Heart right ventricle (tissue), 16 donors: ENCODE data around the gene GFAP. TPM values are rescaled to one million over a fixed set of nuclear protein-coding genes. Genes with fewer than 3 reads are reported as not detected.

Experiments
- ATAC-seq, 8 donors: fragments of 200-7000 bp; cut with Tn5 transposase; one replicate each; pipeline ENCODE4 v1.9.1; 2020; ENCODE audit warnings: mild to moderate bottlenecking in 8 of 8, moderate library complexity in 8 of 8, moderate number of reproducible peaks in 1 of 8
- DNase-seq, 2 donors: peaks; one replicate each; pipeline ENCODE4 v3.0.0-alpha.2; 2020
- H3K27ac ChIP-seq, 10 donors: fragments of 200-600 bp; sonication (generic) in 2 of 10; one replicate each; pipeline versions ENCODE4 v1.5.0 to v1.8.0; 2020 to 2022; ENCODE audit warnings: mild to moderate bottlenecking in 3 of 10
- H3K27me3 ChIP-seq, 7 donors: fragments of 200-600 bp; one replicate each; pipeline ENCODE4 v1.8.0; 2021 to 2022; ENCODE audit warnings: mild to moderate bottlenecking in 2 of 7
- H3K36me3 ChIP-seq, 9 donors: fragments of 200-600 bp; sonication (generic) in 1 of 9; one replicate each; pipeline versions ENCODE4 v1.5.0 to v1.8.0; 2020 to 2022; ENCODE audit warnings: mild to moderate bottlenecking in 2 of 9
- H3K4me1 ChIP-seq, 9 donors: fragments of 200-600 bp; sonication (generic) in 1 of 9; one replicate each; pipeline versions ENCODE4 v1.5.0 to v1.8.0; 2020 to 2022; ENCODE audit warnings: mild to moderate bottlenecking in 4 of 9
- H3K4me3 ChIP-seq, 10 donors: fragments of 200-600 bp; sonication (generic) in 2 of 10; one replicate each; pipeline versions ENCODE4 v1.5.0 to v1.8.0; 2020 to 2022; ENCODE audit warnings: mild to moderate bottlenecking in 7 of 10, moderate library complexity in 2 of 10
- H3K9me3 ChIP-seq, 11 donors: fragments of 200-600 bp in 10 of 11; sonication (generic) in 2 of 11; one replicate each; pipeline versions ENCODE4 v1.5.0 to v1.8.0; 2013 to 2022; ENCODE audit warnings: mild to moderate bottlenecking in 2 of 11, control low read depth in 1 of 11, moderate library complexity in 1 of 11
- CTCF ChIP-seq, 9 donors: fragments of 200-600 bp; sonication (generic) in 2 of 9; IDR thresholded peaks; one replicate each; pipeline versions ENCODE4 v1.5.0 to v1.8.0; 2021 to 2022; ENCODE audit warnings: antibody characterized with exemption in 9 of 9, mild to moderate bottlenecking in 5 of 9, moderate library complexity in 1 of 9
- WGBS, 2 donors: extraction: QIAGEN DNeasy Blood & Tissue Kit; methylation state at CpG; one replicate each; pipeline ENCODE4 v1.1.7; 2013; ENCODE audit warnings: inconsistent platforms in 1 of 2; 5-methylcytosine and 5-hydroxymethylcytosine counted together
- intact Hi-C, 10 donors: fragments of 100-400 bp; cut with DNase I; formaldehyde crosslinking; loops; one replicate each; pipeline versions ENCODE4 v1.11.1 to v1.14.2; 2022
- polyA plus RNA-seq, 2 donors: library from polyadenylated mRNA; stranded (reverse); fragments of 200-250 nt; gene quantifications; one replicate each; pipeline ENCODE4 v1.2.3, GENCODE V29; 2013
- total RNA-seq, 10 donors: library from RNA; stranded (reverse); fragmentation: NEBNext Ultra II Directional in 3 of 10; extraction: Animal tissue kit (Norgen Biotek cat#: 25700) in 3 of 10; gene quantifications; one replicate each; pipeline versions ENCODE4 v1.2.1 to v1.2.4, GENCODE V29; 2021 to 2023
- donor health status: Arrhythmogenic right ventricular cardiomyopathy.
- donor health status: ischemic (EF 13 %, LVEDD 7.1; RV severe dilation, severe dysfunction).
- donor health status: healthy with polysubstance abuse.
- donor health status: DM: no; HTN: yes; CAD: no.
- donor health status: DM: no; HTN: no; CAD: no.
- donor health status: ischemic (EF 25% LVEDD 6.9; RV normal size, moderate dysfunction).
- donor health status: ischemic (EF 25% LVEDD 5.7; RV mildly dilated, moderate dysfunction).
- donor health status: healthy.
- donor health status: DM: yes; HTN: yes; CAD: no.
- donor health status: Ischemic cardiomyopathy.
- donor health status: ischemic (EF 35%, LVEDD 5.7; RV mildly dilated, moderate dysfunction).
- donor health status: nonischemic (EF 11% LVEDD 7.7; RV severe dilation, severe dysfunction).
- donor health status: DM: yes; HTN: yes; CAD: no.
- donor health status: PGD.
- donor health status: ischemic (EF 29% LVEDD 5.4; RV normal size, mild dysfunction).
- donor health status: nonischemic (EF 23%, LVEDD 6.1; RV moderate dilation, normal function).

Gene GFAP
- total and polyA plus RNA-seq, 12 donors = 2.1 to 8.6 (median 7.1) TPM

GRCh38 chr17:44872131-44872768, 43.0 kb downstream of the GFAP start:
- Histone ChIP-seq H3K36me3 (peaks cover 0 to 100% (median 46%) of the 10 kb centered on the region in 9 donors), H3K27me3 (no peaks in the 10 kb centered on the region), H3K4me3 (no peak overlapping the region), H3K4me1 (peaks cover 0 to 27% (median 9%) of the 10 kb centered on the region in 9 donors), H3K27ac (peak overlapping the region in 6 of 10 donors; percentile 5 to 48 (median 34)), H3K9me3 (no peaks in the 10 kb centered on the region)
- WGBS, 2 donors = 53 to 72% methylated on average over 9 of the region's 9 CpGs
- no peak for TF ChIP-seq CTCF (IDR thresholded peaks at IDR 0.05)
- DNase-seq (peak; percentile 44 to 50), ATAC-seq (peak; percentile 33 to 95 (median 81))
- intact Hi-C loops = no loop called here

GRCh38 chr17:44871556-44871955, 43.7 kb downstream of the GFAP start:
- H3K36me3 ChIP-seq = peaks cover 0 to 100% (median 42%) of the 10 kb centered on the region in 9 donors
- peaks cover 0 to 27% (median 9%) of the 10 kb centered on the region in 9 donors for H3K4me1 ChIP-seq
- ATAC-seq (no peak), DNase-seq (no peak)
- H3K27ac ChIP-seq = peak overlapping the region in 2 of 10 donors; percentile 0 to 43
- no peaks in the 10 kb centered on the region for H3K9me3 ChIP-seq
- intact Hi-C loops = no loop called here
- 94 to 97% methylated on average over 12 of the region's 12 CpGs for WGBS, 2 donors
- H3K27me3 ChIP-seq = no peaks in the 10 kb centered on the region
- no peak overlapping the region for H3K4me3 ChIP-seq
- no peak for TF ChIP-seq CTCF (IDR thresholded peaks at IDR 0.05)

- H3K27ac ChIP-seq = peak overlapping the region in 3 of 10 donors; percentile 17 to 39 (median 27)
- no peak for TF ChIP-seq CTCF (IDR thresholded peaks at IDR 0.05)
- DNase-seq (no peak), ATAC-seq (no peak)
- H3K36me3 ChIP-seq = peaks cover 0 to 98% (median 45%) of the 10 kb centered on the region in 9 donors
- no peak overlapping the region for H3K4me3 ChIP-seq
- 70 to 72% methylated on average over 3 of the region's 3 CpGs for WGBS, 2 donors
- no peaks in the 10 kb centered on the region for H3K9me3 ChIP-seq
- H3K27me3 ChIP-seq = no peaks in the 10 kb centered on the region
- intact Hi-C loops = no loop called here
- peaks cover 0 to 32% (median 7%) of the 10 kb centered on the region in 9 donors for H3K4me1 ChIP-seq
Measured at GRCh38 chr17:44867841-44868240, 47.5 kb downstream of the GFAP start.

- WGBS, 2 donors = 86 to 87% methylated on average over 6 of the region's 6 CpGs
- no peak overlapping the region for H3K4me3 ChIP-seq
- no peak for TF ChIP-seq CTCF (IDR thresholded peaks at IDR 0.05)
- H3K27ac ChIP-seq = no peak overlapping the region
- H3K9me3 ChIP-seq = no peaks in the 10 kb centered on the region
- no peak for DNase-seq
- ATAC-seq = no peak
- H3K27me3 ChIP-seq = no peaks in the 10 kb centered on the region
- intact Hi-C loops = loop anchor here in 9 of 10 donors (1.0 to 2.0 kb wide), 3 partner anchors 87 to 91 kb away; no protein-coding TSS in a partner anchor
- H3K4me1 ChIP-seq = peaks cover 0 to 20% (median 0%) of the 10 kb centered on the region in 9 donors
- H3K36me3 ChIP-seq = peaks cover 0 to 98% (median 46%) of the 10 kb centered on the region in 9 donors
Measured at GRCh38 chr17:44865931-44866330, 49.4 kb downstream of the GFAP start.
